Trophoblast cell (in vitro differentiated cells and primary cell): ENCODE data around the gene RNF167.

Experiments
- DNase-seq, 2 donors: peaks; one replicate each; pipeline ENCODE4 v3.0.0-alpha.2; 2016
- H2AFZ ChIP-seq: 2 replicates; pipeline ENCODE4 v1.6.1; 2013; ENCODE audit warnings: low read length, moderate library complexity, mild to moderate bottlenecking; ENCODE audit not compliant: insufficient read depth, poor library complexity
- H2AK5ac ChIP-seq: 2 replicates; pipeline ENCODE4 v1.6.1; 2013; ENCODE audit warnings: mild to moderate bottlenecking, low read length
- H2BK120ac ChIP-seq: 2 replicates; pipeline ENCODE4 v1.6.1; 2013; ENCODE audit warnings: low read length, mild to moderate bottlenecking, moderate library complexity; ENCODE audit not compliant: insufficient read depth, poor library complexity
- H2BK12ac ChIP-seq: 2 replicates; pipeline ENCODE4 v1.6.1; 2013; ENCODE audit warnings: mild to moderate bottlenecking, low read length, moderate library complexity
- H2BK5ac ChIP-seq: 2 replicates; pipeline ENCODE4 v1.6.1; 2013; ENCODE audit warnings: low read length, low read depth, moderate library complexity, mild to moderate bottlenecking; ENCODE audit not compliant: poor library complexity
- H3K14ac ChIP-seq: 2 replicates; pipeline ENCODE4 v1.6.1; 2013; ENCODE audit warnings: mild to moderate bottlenecking, low read length
- H3K18ac ChIP-seq: 2 replicates; pipeline ENCODE4 v1.6.1; 2013; ENCODE audit warnings: mild to moderate bottlenecking, low read length
- H3K23ac ChIP-seq: 2 replicates; pipeline ENCODE4 v1.6.1; 2013; ENCODE audit warnings: low read length
- H3K27ac ChIP-seq: 2 replicates; pipeline ENCODE4 v1.5.1; 2013; ENCODE audit warnings: low read depth, mild to moderate bottlenecking, inconsistent platforms, low read length, moderate library complexity
- H3K27me3 ChIP-seq: 2 replicates; pipeline ENCODE4 v1.6.1; 2013; ENCODE audit warnings: inconsistent platforms, mild to moderate bottlenecking, low read length, moderate library complexity; ENCODE audit not compliant: insufficient read depth
- H3K36me3 ChIP-seq, 2 experiments: 1 replicate in 1 of 2; 2 replicates in 1 of 2; pipeline ENCODE4 v1.6.1; 2013; ENCODE audit warnings: low read length in 2 of 2, mild to moderate bottlenecking in 2 of 2, moderate library complexity in 1 of 2; ENCODE audit not compliant: insufficient read depth in 2 of 2, control insufficient read depth in 1 of 2
- H3K4ac ChIP-seq: 2 replicates; pipeline ENCODE4 v1.6.1; 2013; ENCODE audit warnings: low read depth, mild to moderate bottlenecking, low read length, moderate library complexity
- H3K4me1 ChIP-seq, 2 experiments: 1 replicate in 1 of 2; 2 replicates in 1 of 2; pipeline ENCODE4 v1.6.1; 2013; ENCODE audit warnings: low read length in 2 of 2, mild to moderate bottlenecking in 2 of 2, moderate library complexity in 1 of 2; ENCODE audit not compliant: insufficient read depth in 2 of 2, control insufficient read depth in 1 of 2
- H3K4me2 ChIP-seq: 2 replicates; pipeline ENCODE4 v1.6.1; 2013; ENCODE audit warnings: inconsistent platforms, mild to moderate bottlenecking, low read length, moderate library complexity
- H3K4me3 ChIP-seq: 2 replicates; pipeline ENCODE4 v1.5.1; 2013; ENCODE audit warnings: mild to moderate bottlenecking, low read depth, low read length, inconsistent platforms
- H3K79me1 ChIP-seq: one replicate; pipeline ENCODE4 v1.6.1; 2013; ENCODE audit warnings: low read length
- H3K79me2 ChIP-seq: 2 replicates; pipeline ENCODE4 v1.6.1; 2013; ENCODE audit warnings: low read length, mild to moderate bottlenecking; ENCODE audit not compliant: control insufficient read depth, insufficient read depth, poor library complexity
- H3K9ac ChIP-seq: 2 replicates; pipeline ENCODE4 v1.6.1; 2013; ENCODE audit warnings: mild to moderate bottlenecking, low read length
- H3K9me3 ChIP-seq: 2 replicates; pipeline ENCODE4 v1.6.1; 2013; ENCODE audit warnings: low read depth, mild to moderate bottlenecking, control low read depth, inconsistent platforms, low read length; ENCODE audit not compliant: insufficient read depth
- H4K12ac ChIP-seq: 2 replicates; pipeline ENCODE4 v1.6.1; 2013; ENCODE audit warnings: low read depth, mild to moderate bottlenecking, low read length, moderate library complexity
- H4K8ac ChIP-seq: 2 replicates; pipeline ENCODE4 v1.6.1; 2013; ENCODE audit warnings: low read depth, mild to moderate bottlenecking, low read length, moderate library complexity
- H4K91ac ChIP-seq: one replicate; pipeline ENCODE4 v1.6.1; 2013; ENCODE audit warnings: low read depth, mild to moderate bottlenecking, low read length, moderate library complexity
- WGBS: extraction: QIAGEN DNeasy Blood & Tissue Kit; methylation state at CpG from one replicate; pipeline ENCODE4 v1.1.7; 2013; ENCODE audit warnings: missing lambda C conversion rate; ENCODE audit not compliant: insufficient read length, insufficient coverage; ENCODE audit errors: extremely low coverage; 5-methylcytosine and 5-hydroxymethylcytosine counted together

Gene RNF167

GRCh38 chr17:4931963-4932362, 8.1 kb upstream of the RNF167 start, which contains the start of gene GP1BA:
GP1BA (plus strand) TSS chr17:4932277; CDS start chr17:4932605, 328 bp downstream.
- no peak within 1 kb of the TSS for H3K4me2 ChIP-seq

GRCh38 chr17:4932756-4933155, 7.3 kb upstream of the RNF167 start:
- no peak overlapping the region for H3K23ac ChIP-seq

More at GRCh38 chr17:4931963-4932362, 8.1 kb upstream of the RNF167 start, which contains the start of gene GP1BA:
- no peak within 1 kb of the TSS for H2BK120ac ChIP-seq
- no peak within 1 kb of the TSS for H3K4me3 ChIP-seq
- H2BK5ac ChIP-seq: no peak within 1 kb of the TSS
- H3K27ac ChIP-seq: no peak within 1 kb of the TSS
- no peak within 1 kb of the TSS for H3K14ac ChIP-seq
- H3K18ac ChIP-seq: no peak within 1 kb of the TSS
- H4K8ac ChIP-seq: no peak within 1 kb of the TSS
- no peaks in the 10 kb centered on the region for H3K79me2 ChIP-seq
- H3K9me3 ChIP-seq: peaks cover 2% of the 10 kb centered on the region
- peaks cover 8 to 12% of the 10 kb centered on the region in 2 experiments for H3K36me3 ChIP-seq
- H2AFZ ChIP-seq: no peak within 1 kb of the TSS
- no peak within 1 kb of the TSS for H3K9ac ChIP-seq
- no peak within 1 kb of the TSS for H4K12ac ChIP-seq
- no peak for DNase-seq
- H3K27me3 ChIP-seq: no peaks in the 10 kb centered on the region
- H3K4ac ChIP-seq: no peak within 1 kb of the TSS
- no peak within 1 kb of the TSS for H2BK12ac ChIP-seq
- WGBS: no CpG with 5 or more reads among the region's 14 CpGs
- H2AK5ac ChIP-seq: no peak within 1 kb of the TSS
- peaks cover 2% of the 10 kb centered on the region for H3K79me1 ChIP-seq
- no peak within 1 kb of the TSS for H3K23ac ChIP-seq
- no peak within 1 kb of the TSS for H4K91ac ChIP-seq
- no peaks in the 10 kb centered on the region for H3K4me1 ChIP-seq

GRCh38 chr17:4933646-4934045, 6.4 kb upstream of the RNF167 start:
- WGBS: 100% methylated on average over 1 of the region's 16 CpGs
- Histone ChIP-seq H3K4me3 (no peak overlapping the region), H3K79me1 (peaks cover 2% of the 10 kb centered on the region), H2BK120ac (no peak overlapping the region), H3K9ac (no peak overlapping the region), H3K23ac (no peak overlapping the region), H4K12ac (no peak overlapping the region), H4K91ac (no peak overlapping the region), H3K36me3 (peaks cover 23 to 27% of the 10 kb centered on the region in 2 experiments), H3K27me3 (no peaks in the 10 kb centered on the region), H3K27ac (no peak overlapping the region), H3K14ac (no peak overlapping the region), H3K18ac (no peak overlapping the region), H4K8ac (no peak overlapping the region), H2AFZ (no peak overlapping the region), H3K4me1 (peaks cover under 1 to 2% of the 10 kb centered on the region in 2 experiments), H2AK5ac (no peak overlapping the region), H3K9me3 (peaks cover 2% of the 10 kb centered on the region), H3K4me2 (no peak overlapping the region), H2BK12ac (no peak overlapping the region), H3K79me2 (peaks cover 1% of the 10 kb centered on the region), H2BK5ac (no peak overlapping the region), H3K4ac (no peak overlapping the region)
- no peak for DNase-seq

More at GRCh38 chr17:4932756-4933155, 7.3 kb upstream of the RNF167 start:
- H3K4me1 ChIP-seq: no peaks in the 10 kb centered on the region
- H3K36me3 ChIP-seq: peaks cover 15 to 18% of the 10 kb centered on the region in 2 experiments
- no peak overlapping the region for H3K9ac ChIP-seq
- H2BK12ac ChIP-seq: no peak overlapping the region
- no peak for DNase-seq
- no peak overlapping the region for H2AK5ac ChIP-seq
- no peak overlapping the region for H3K4me2 ChIP-seq
- no peak overlapping the region for H4K91ac ChIP-seq
- H3K4ac ChIP-seq: no peak overlapping the region
- no peak overlapping the region for H3K4me3 ChIP-seq
- no peaks in the 10 kb centered on the region for H3K27me3 ChIP-seq
- no peak overlapping the region for H4K8ac ChIP-seq
- H2AFZ ChIP-seq: no peak overlapping the region
- H2BK120ac ChIP-seq: no peak overlapping the region
- no peak overlapping the region for H4K12ac ChIP-seq
- no peaks in the 10 kb centered on the region for H3K79me2 ChIP-seq
- H3K27ac ChIP-seq: no peak overlapping the region
- H3K79me1 ChIP-seq: peaks cover 2% of the 10 kb centered on the region
- no CpG with 5 or more reads among the region's 12 CpGs for WGBS
- no peak overlapping the region for H3K18ac ChIP-seq
- peaks cover 2% of the 10 kb centered on the region for H3K9me3 ChIP-seq
- H3K14ac ChIP-seq: no peak overlapping the region
- no peak overlapping the region for H2BK5ac ChIP-seq

GRCh38 chr17:4934173-4934979, 5.7 kb upstream of the RNF167 start:
- H3K9ac ChIP-seq: no peak overlapping the region
- no CpG with 5 or more reads among the region's 14 CpGs for WGBS
- H3K79me2 ChIP-seq: peaks cover 8% of the 10 kb centered on the region
- H3K4me2 ChIP-seq: no peak overlapping the region
- peaks cover 3% of the 10 kb centered on the region for H3K79me1 ChIP-seq
- H4K8ac ChIP-seq: peak overlapping the region; percentile 67
- H3K9me3 ChIP-seq: no peaks in the 10 kb centered on the region
- H3K36me3 ChIP-seq: peaks cover 24 to 29% of the 10 kb centered on the region in 2 experiments
- peak overlapping the region; percentile 32 for H4K12ac ChIP-seq
- no peak overlapping the region for H3K23ac ChIP-seq
- peak overlapping the region; percentile 47 for H3K18ac ChIP-seq
- peaks cover 8% of the 10 kb centered on the region in 2 experiments for H3K4me1 ChIP-seq
- peak overlapping the region; percentile 8 for H4K91ac ChIP-seq
- no peak overlapping the region for H3K14ac ChIP-seq
- H3K4ac ChIP-seq: no peak overlapping the region
- H3K27me3 ChIP-seq: no peaks in the 10 kb centered on the region
- no peak overlapping the region for H3K4me3 ChIP-seq
- H2BK120ac ChIP-seq: no peak overlapping the region
- no peak overlapping the region for H2BK5ac ChIP-seq
- H2AFZ ChIP-seq: no peak overlapping the region
- H2AK5ac ChIP-seq: peak overlapping the region; percentile 15
- no peak overlapping the region for H3K27ac ChIP-seq
- peak in 1 of 2 donors; percentile 50 for DNase-seq
- peak overlapping the region; percentile 20 for H2BK12ac ChIP-seq
